WTC11 (cell line): Measurements from ENCODE around the gene SLCO4A1.

Experiments used
- CTCF ChIP-seq: fragments of 200-600 bp; IDR thresholded peaks from 2 replicates; pipeline ENCODE4 v1.8.0; 2022; ENCODE audit warnings: antibody characterized with exemption
- MAX ChIP-seq: sonication (generic); formaldehyde crosslinking; IDR thresholded peaks from 2 replicates; pipeline ENCODE4 v1.8.0; 2022; ENCODE audit warnings: mild to moderate bottlenecking, missing genetic modification reagents
- USF2 ChIP-seq: sonication (generic); formaldehyde crosslinking; IDR thresholded peaks from 2 replicates; pipeline ENCODE4 v1.8.1; 2023; ENCODE audit warnings: mild to moderate bottlenecking, missing genetic modification reagents, moderate library complexity
- ZNF281 ChIP-seq: sonication (generic); formaldehyde crosslinking; IDR thresholded peaks from 2 replicates; pipeline ENCODE4 v1.8.0; 2023; ENCODE audit warnings: mild to moderate bottlenecking, missing genetic modification reagents

- TF ChIP-seq CTCF (no peak), ZNF281 (CRISPR knock-in tag) (no peak), USF2 (CRISPR knock-in tag) (no peak), MAX (no peak)
These were observed 32.2 kb upstream of the SLCO4A1 start for GRCh38 chr20:62609811-62610757.
